Keratinocyte (primary cell): ENCODE measurements around the gene RAI1. TPM values are rescaled to one million over a fixed set of nuclear protein-coding genes. Genes with fewer than 3 reads are reported as not detected.

Source experiments
- DNase-seq: peaks from one replicate; pipeline ENCODE4 v3.0.0-alpha.2; 2011; ENCODE audit warnings: low read depth, missing footprints, low spot score
- FAIRE-seq: peaks from 2 replicates; lab custom pipeline; 2011; peaks lifted over from hg19 to GRCh38; lab: Jason Lieb, UNC
- H2AFZ ChIP-seq: 2 replicates; pipeline ENCODE4 v1.6.0; 2012; ENCODE audit warnings: low read length, control low read depth, inconsistent platforms; ENCODE audit not compliant: control insufficient read depth
- H3K27ac ChIP-seq: 2 replicates; pipeline ENCODE4 v1.5.1; 2011; ENCODE audit warnings: low read length; ENCODE audit not compliant: control insufficient read depth, insufficient read depth
- H3K27me3 ChIP-seq: 3 replicates; pipeline ENCODE4 v1.6.0; 2011; ENCODE audit warnings: low read length; ENCODE audit not compliant: control insufficient read depth, insufficient read depth; ENCODE audit errors: extremely low read depth
- H3K36me3 ChIP-seq, 2 experiments: 2 replicates in 1 of 2; 3 replicates in 1 of 2; pipeline ENCODE4 v1.5.1; 2011; ENCODE audit warnings: low read length in 2 of 2, mild to moderate bottlenecking in 1 of 2; ENCODE audit not compliant: control insufficient read depth in 2 of 2, insufficient read depth in 2 of 2; ENCODE audit errors: extremely low read depth in 1 of 2
- H3K4me1 ChIP-seq: 3 replicates; pipeline ENCODE4 v1.5.1; 2011; ENCODE audit warnings: low read length; ENCODE audit not compliant: control insufficient read depth, insufficient read depth; ENCODE audit errors: extremely low read depth
- H3K4me2 ChIP-seq: 3 replicates; pipeline ENCODE4 v1.6.0; 2011; ENCODE audit warnings: low read depth, low read length; ENCODE audit not compliant: control insufficient read depth, insufficient read depth; ENCODE audit errors: extremely low read depth
- H3K4me3 ChIP-seq, 3 experiments: fragments of 200-600 bp in 1 of 3; sonication (generic) in 1 of 3; 2 replicates in 2 of 3; 3 replicates in 1 of 3; pipeline ENCODE4 v1.5.1; 2011 to 2016; ENCODE audit warnings: low read length in 3 of 3, mild to moderate bottlenecking in 3 of 3, control low read depth in 2 of 3, inconsistent platforms in 1 of 3, low read depth in 1 of 3, mixed read lengths in 1 of 3, mixed run types in 1 of 3, moderate library complexity in 1 of 3; ENCODE audit not compliant: control insufficient read depth in 2 of 3, insufficient read depth in 2 of 3; ENCODE audit errors: extremely low read depth in 1 of 3
- H3K79me2 ChIP-seq: 2 replicates; pipeline ENCODE4 v1.6.0; 2012; ENCODE audit warnings: low read length; ENCODE audit not compliant: control insufficient read depth, insufficient read depth
- H3K9ac ChIP-seq: 3 replicates; pipeline ENCODE4 v1.6.0; 2011; ENCODE audit warnings: low read length; ENCODE audit not compliant: control insufficient read depth, insufficient read depth; ENCODE audit errors: extremely low read depth
- H3K9me1 ChIP-seq: 3 replicates; pipeline ENCODE4 v1.6.0; 2011; ENCODE audit warnings: low read length; ENCODE audit not compliant: control insufficient read depth, insufficient read depth; ENCODE audit errors: extremely low read depth
- H3K9me3 ChIP-seq: 2 replicates; pipeline ENCODE4 v1.5.1; 2012; ENCODE audit warnings: low read depth, low read length; ENCODE audit not compliant: control insufficient read depth
- H4K20me1 ChIP-seq: 3 replicates; pipeline ENCODE4 v1.6.0; 2011; ENCODE audit warnings: low read length; ENCODE audit not compliant: control insufficient read depth, insufficient read depth; ENCODE audit errors: extremely low read depth
- EZH2 ChIP-seq: IDR thresholded peaks from one replicate; pipeline ENCODE4 v1.6.1; 2012; ENCODE audit warnings: inconsistent platforms, mild to moderate bottlenecking, low read length, moderate library complexity
- dilution Hi-C: fragments of 300-500 bp; cut with MboI; formaldehyde crosslinking; loops from one replicate; pipeline ENCODE4 v1.7.0; 2020; ENCODE audit warnings: low sequenced_read_pairs; ENCODE audit not compliant: extremely low pct_ligation_motif_present
- polyA plus RNA-seq, 5 experiments: library from polyadenylated mRNA; depleted of rRNA in 3 of 5; stranded (reverse) in 3 of 5; stranded (forward) in 1 of 5; unstranded in 1 of 5; fragments of >200 nt; gene quantifications; 1 replicate in 1 of 5; 2 replicates in 3 of 5; 3 replicates in 1 of 5; pipeline versions ENCODE4 v1.2.1 to v1.2.3, GENCODE V29; 2011 to 2012; ENCODE audit warnings: missing spikeins in 2 of 5, low read depth in 1 of 5, low replicate concordance in 1 of 5
- small RNA-seq, 3 experiments: library from RNA; depleted of rRNA; stranded (forward); fragments of <200 nt; gene quantifications; one replicate each; pipeline ENCODE3, GENCODE V24; 2012; ENCODE audit warnings: low read depth in 3 of 3, low replicate concordance in 1 of 3; ENCODE audit not compliant: insufficient read length in 3 of 3
- TF ChIP-seq, protein P1 (sequence below), 3 experiments: IDR thresholded peaks in 1 of 3; conservative IDR thresholded peaks in 1 of 3; optimal IDR thresholded peaks in 1 of 3; 2 replicates in 2 of 3; 3 replicates in 1 of 3; pipeline versions ENCODE3 to v1.5.1; 2011; ENCODE audit warnings: low read length in 3 of 3, mild to moderate bottlenecking in 3 of 3, moderate library complexity in 2 of 3, control low read depth in 1 of 3, inconsistent platforms in 1 of 3; ENCODE audit not compliant: insufficient read depth in 2 of 3; ENCODE audit errors: extremely low read depth in 1 of 3

Gene RAI1
- polyA plus RNA-seq, 1 donor (not counting 4 experiments of a cell fraction or from before 2014, with no cell fraction given), result 2.6 TPM

DNA sequence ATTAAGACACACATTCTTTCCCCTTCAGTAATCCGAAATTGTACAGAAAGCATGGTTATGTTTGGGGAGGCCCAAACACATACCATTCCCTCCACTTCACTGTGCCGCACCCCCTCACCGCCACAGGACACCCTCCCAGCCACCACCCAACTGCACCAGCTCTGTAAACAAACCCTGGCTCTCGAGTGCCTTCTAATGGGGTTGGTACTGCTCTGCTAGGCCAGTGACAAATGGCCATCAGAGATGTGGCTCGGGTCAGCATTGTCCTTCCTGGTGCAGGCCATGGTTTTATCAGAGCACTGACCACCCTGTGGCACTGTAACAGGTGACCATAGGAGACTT is 179.5 kb downstream of the RAI1 start:
- Histone ChIP-seq H3K9ac (no peak overlapping the region), H3K9me3 (no peaks in the 10 kb centered on the region), H3K4me2 (no peak overlapping the region), H3K27ac (no peak overlapping the region), H3K79me2 (no peaks in the 10 kb centered on the region), H3K9me1 (no peaks in the 10 kb centered on the region), H3K4me3 (no peak overlapping the region), H3K27me3 (no peaks in the 10 kb centered on the region), H3K36me3 (peaks cover 4 to 30% of the 10 kb centered on the region in 2 experiments), H2AFZ (no peak overlapping the region), H3K4me1 (peaks cover 5% of the 10 kb centered on the region), H4K20me1 (no peaks in the 10 kb centered on the region)
- DNase-seq, result no peak
- TF ChIP-seq, protein P1, sequence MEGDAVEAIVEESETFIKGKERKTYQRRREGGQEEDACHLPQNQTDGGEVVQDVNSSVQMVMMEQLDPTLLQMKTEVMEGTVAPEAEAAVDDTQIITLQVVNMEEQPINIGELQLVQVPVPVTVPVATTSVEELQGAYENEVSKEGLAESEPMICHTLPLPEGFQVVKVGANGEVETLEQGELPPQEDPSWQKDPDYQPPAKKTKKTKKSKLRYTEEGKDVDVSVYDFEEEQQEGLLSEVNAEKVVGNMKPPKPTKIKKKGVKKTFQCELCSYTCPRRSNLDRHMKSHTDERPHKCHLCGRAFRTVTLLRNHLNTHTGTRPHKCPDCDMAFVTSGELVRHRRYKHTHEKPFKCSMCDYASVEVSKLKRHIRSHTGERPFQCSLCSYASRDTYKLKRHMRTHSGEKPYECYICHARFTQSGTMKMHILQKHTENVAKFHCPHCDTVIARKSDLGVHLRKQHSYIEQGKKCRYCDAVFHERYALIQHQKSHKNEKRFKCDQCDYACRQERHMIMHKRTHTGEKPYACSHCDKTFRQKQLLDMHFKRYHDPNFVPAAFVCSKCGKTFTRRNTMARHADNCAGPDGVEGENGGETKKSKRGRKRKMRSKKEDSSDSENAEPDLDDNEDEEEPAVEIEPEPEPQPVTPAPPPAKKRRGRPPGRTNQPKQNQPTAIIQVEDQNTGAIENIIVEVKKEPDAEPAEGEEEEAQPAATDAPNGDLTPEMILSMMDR (optimal IDR thresholded peaks at IDR 0.05 in 1 of 3, IDR thresholded peaks at IDR 0.05 in 1 of 3, conservative IDR thresholded peaks at IDR 0.05 in 1 of 3; ENCODE audit: extremely low read depth in 1 of 3, insufficient read depth in 2 of 3, low read length in 3 of 3), result no peak
- no peak for TF ChIP-seq EZH2
- FAIRE-seq, result no peak
- dilution Hi-C loops, result no loop called here

Small RNA genes within 50 kb of the gene (small RNA-seq; reads per million reads assigned to genes)
- gene MIR33B (1.3 to 281 (median 79.6) reads per million in 3 experiments), gene MIR6777 (0 reads per million in 3 experiments), gene RF02177 (0 reads per million in 3 experiments), gene RF02178 (0 reads per million in 3 experiments)

Other genes starting within 250 kb of the RAI1 start
- gene MED9, start 204.5 kb upstream of the RAI1 start, polyA plus RNA-seq, result 6.9 to 9.8 TPM (median 7.8 TPM) in 3 replicates
- gene RASD1, start 185.1 kb upstream of the RAI1 start, polyA plus RNA-seq, result 0.20 to 1.1 TPM in 2 of 3 replicates, not detected in the other
- 17.7 to 23.7 TPM (median 18.6 TPM) in 3 replicates for gene PEMT, start 89.8 kb upstream of the RAI1 start, polyA plus RNA-seq
- gene SREBF1, start 155.5 kb downstream of the RAI1 start, polyA plus RNA-seq, result 51.7 to 62.3 TPM (median 59.8 TPM) in 3 replicates